ENCODE measurements around the gene UAP1L1.

DNA sequence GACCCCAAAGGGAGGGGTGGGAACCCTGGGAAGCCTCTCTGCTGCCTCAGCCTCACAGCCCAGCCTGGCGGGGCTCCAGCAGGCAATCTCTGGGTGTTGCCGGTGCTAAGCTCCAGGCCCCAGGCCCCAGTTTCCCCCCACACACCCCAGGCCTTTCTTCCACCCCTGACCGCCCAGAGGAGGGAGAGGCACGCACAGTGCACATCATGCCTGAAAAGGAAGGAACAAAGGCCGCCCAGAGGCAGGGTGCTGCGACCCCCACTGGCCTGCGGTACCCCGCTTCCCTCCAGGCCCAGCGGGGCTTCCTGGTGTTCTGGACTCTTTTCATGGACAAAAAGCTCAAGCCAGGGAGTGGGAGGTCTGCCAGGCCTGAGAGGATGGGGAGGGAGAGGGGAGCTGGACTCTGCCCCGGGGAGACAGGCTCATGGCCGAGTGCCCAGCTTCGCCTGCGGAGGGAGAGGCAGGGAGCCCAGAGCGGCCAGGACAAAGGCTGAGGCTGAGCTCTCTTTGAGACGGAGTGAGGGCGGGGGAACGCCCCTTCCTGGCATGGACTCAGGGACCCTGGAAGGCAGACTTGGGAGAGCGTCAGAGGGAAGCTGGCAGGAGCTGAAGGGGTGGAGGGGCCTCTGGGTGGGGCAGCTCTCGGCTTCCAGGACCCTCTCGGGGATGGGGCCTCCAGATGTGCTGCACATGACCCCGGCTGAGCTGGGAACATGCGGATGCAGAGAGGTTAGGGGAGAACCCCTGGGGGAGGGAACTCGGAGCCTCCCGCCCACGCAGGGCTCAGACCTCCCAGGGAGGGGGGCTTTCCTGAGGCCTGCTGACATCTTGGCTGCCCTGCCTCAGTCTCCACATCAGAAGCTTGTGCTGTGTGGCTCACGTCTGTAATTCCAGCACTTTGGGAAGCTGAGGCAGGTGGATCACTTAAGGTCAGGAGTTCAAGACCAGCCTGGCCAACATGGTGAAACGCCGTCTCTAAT, 21.6 kb upstream of the UAP1L1 start:
- TF ChIP-seq, protein P1, sequence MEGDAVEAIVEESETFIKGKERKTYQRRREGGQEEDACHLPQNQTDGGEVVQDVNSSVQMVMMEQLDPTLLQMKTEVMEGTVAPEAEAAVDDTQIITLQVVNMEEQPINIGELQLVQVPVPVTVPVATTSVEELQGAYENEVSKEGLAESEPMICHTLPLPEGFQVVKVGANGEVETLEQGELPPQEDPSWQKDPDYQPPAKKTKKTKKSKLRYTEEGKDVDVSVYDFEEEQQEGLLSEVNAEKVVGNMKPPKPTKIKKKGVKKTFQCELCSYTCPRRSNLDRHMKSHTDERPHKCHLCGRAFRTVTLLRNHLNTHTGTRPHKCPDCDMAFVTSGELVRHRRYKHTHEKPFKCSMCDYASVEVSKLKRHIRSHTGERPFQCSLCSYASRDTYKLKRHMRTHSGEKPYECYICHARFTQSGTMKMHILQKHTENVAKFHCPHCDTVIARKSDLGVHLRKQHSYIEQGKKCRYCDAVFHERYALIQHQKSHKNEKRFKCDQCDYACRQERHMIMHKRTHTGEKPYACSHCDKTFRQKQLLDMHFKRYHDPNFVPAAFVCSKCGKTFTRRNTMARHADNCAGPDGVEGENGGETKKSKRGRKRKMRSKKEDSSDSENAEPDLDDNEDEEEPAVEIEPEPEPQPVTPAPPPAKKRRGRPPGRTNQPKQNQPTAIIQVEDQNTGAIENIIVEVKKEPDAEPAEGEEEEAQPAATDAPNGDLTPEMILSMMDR (IDR thresholded peaks at IDR 0.05; ENCODE audit: low read length): no peak
- TF ChIP-seq EZH2 (optimal IDR thresholded peaks at IDR 0.05; ENCODE audit: low read depth, low read length) (no peak), EZH2phosphoT487 (IDR thresholded peaks at IDR 0.05; ENCODE audit: low read length) (no peak)
